ENCODE results near the gene CHRDL2.
"Not testable (repeated sequence)": the region's sequence is repeated elsewhere in the genome, so short reads cannot be mapped to it uniquely, and the experiment has no call there.

CHRDL2 gene, protein sequence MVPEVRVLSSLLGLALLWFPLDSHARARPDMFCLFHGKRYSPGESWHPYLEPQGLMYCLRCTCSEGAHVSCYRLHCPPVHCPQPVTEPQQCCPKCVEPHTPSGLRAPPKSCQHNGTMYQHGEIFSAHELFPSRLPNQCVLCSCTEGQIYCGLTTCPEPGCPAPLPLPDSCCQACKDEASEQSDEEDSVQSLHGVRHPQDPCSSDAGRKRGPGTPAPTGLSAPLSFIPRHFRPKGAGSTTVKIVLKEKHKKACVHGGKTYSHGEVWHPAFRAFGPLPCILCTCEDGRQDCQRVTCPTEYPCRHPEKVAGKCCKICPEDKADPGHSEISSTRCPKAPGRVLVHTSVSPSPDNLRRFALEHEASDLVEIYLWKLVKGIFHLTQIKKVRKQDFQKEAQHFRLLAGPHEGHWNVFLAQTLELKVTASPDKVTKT

GRCh38 chr11:74731301-74732094 lies at the start of gene CHRDL2:
Gene CHRDL2 (minus strand): TSS chr11:74731426. CDS start chr11:74730888, 538 bp downstream.
- DNase-seq (ENCODE audit: low read depth): no peak

- no peak for DNase-seq (ENCODE audit: low read depth)
These were observed 49.2 kb upstream of the CHRDL2 start for GRCh38 chr11:74780248-74781005.

GRCh38 chr11:74778581-74778980 lies 47.4 kb upstream of the CHRDL2 start:
- no peak for DNase-seq (ENCODE audit: low read depth)

GRCh38 chr11:74777877-74778276 lies 46.7 kb upstream of the CHRDL2 start:
- no peak for DNase-seq (ENCODE audit: low read depth)

- DNase-seq (ENCODE audit: low read depth): no peak
These were observed 45.8 kb upstream of the CHRDL2 start for GRCh38 chr11:74777038-74777437.

- no peak for DNase-seq (ENCODE audit: low read depth)
These were observed 45.3 kb upstream of the CHRDL2 start for GRCh38 chr11:74776546-74776945.

- DNase-seq (ENCODE audit: low read depth): no peak
These were observed 44.5 kb upstream of the CHRDL2 start for GRCh38 chr11:74775762-74776161.

- DNase-seq (ENCODE audit: low read depth): no peak
These were observed 42.2 kb upstream of the CHRDL2 start for GRCh38 chr11:74773476-74773875.

DNA sequence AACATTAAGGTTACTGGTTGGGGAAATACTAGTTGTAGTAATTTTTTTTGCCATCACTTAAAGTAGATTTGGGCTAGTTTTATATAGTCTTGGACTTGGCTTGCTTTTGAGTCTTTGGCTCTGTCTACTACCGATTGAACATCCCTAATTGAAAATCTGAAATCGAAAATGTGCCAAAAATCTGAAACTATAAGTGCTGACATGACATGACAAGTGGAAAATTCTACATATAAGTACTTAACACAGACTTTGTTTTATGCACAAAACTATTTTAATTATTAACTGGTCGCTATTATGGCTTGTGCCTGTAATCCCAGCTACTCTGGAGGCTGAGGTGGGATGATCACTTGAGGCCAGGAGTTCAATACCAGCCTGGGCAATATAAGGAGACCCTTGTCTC lies 39.9 kb upstream of the CHRDL2 start:
- DNase-seq (ENCODE audit: low read depth): no peak

DNA sequence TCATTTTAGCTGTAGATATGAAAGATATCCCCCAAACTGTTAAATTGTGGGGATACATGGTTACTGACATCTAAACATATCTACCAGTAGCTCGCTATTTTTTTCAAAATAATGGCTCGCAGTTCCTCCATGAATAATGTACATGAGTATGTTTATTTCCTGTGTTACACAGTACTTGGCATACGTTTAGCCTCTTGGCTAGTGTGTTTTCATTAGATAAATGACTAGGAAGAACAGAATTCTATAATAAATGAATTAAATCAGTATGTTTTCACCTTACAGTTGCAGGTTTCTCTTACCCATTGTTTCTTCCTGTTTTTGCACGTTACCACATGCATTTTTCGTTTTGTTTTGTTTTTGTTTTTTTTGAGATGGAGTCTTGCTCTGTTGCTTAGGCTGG lies 39.2 kb upstream of the CHRDL2 start:
- DNase-seq (ENCODE audit: low read depth): no peak

DNA sequence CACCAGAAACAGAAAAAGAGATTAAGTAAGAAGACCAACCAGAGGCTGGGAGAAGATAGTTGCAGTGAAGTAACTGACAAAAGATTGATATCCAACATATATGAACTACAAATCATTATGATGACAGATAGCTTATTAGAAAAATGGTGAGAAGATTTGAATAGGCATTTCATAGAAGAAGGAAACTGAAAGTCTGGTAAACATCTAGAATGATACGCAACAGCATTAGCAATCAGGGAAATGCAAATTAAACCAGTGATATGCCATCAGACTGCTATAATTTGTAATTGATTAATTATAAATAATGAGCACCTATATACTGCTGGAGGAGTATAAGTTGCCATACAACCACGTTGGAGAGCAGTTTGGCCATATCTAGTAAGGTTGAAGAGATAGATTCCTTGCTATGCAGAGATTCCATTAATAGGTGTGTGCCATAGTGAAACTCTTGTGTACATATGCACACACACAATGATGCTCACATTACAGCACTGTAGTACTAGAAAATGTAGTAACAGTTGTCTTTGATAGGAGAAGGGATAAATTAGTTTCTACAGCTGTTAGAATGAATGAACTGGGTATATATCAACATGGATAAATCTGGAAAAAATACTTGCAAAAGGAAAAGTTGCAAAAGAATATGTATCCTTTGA lies 38.0 kb upstream of the CHRDL2 start:
- DNase-seq (ENCODE audit: low read depth): no peak

DNA sequence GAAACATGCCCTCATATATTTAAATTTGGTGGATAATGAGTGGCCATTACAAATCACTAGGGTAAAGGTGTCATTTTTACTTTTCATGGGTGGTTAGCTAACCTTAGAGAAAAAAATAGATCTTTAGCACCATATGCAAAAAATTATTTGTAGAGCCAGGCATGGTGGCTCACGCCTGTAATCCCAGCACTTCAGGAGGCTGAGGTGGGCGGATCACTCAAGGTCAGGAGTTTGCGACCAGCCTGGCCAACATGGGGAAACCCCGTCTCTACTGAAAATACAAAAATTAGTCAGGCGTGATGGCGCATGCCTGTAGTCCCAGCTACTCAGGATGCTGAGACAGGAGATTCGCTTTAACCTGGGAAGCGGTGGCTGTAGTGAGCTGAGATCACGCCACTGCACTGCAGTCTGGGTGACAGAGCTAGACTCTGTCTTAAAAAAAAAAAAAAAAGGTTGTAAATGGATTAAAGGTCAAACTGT lies 37.0 kb upstream of the CHRDL2 start:
- not testable (repeated sequence) for DNase-seq (ENCODE audit: low read depth)

DNA sequence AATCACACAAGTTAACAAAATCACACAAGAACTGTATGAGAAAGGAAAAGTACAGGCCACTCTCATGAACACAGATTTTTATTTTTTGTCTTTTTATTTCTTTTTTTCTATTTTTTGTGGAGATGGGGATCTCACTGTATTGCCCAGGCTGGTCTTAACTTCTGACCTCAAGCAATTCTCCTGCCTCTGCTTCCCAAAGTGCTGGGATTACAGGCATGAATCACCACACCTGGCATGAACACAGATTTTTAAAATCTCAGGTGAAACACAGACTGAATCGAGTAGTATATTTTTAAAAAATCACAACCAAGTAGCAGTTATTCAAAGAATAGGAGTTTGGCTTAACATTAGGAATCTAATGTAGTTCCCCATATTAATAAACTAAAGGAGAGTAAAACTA lies 35.7 kb upstream of the CHRDL2 start:
- no peak for DNase-seq (ENCODE audit: low read depth)

DNA sequence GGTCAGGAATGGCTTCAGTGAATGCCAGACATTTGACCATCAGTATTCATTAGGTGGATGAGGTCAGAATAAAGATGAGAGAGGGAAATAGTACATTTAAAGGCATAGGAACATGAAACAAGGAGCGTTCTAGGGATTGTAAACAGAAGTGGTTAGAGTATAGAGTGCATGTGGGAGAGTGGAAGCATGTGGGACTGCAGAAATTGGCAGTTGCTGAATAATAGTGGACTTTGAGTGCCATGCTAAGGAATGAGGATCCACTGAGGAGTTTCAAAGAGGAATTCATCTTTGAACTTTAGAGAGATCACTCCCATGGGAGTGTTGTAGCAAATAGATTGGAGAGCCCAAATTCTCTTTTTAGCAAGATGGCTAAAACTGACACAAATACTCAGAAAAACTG lies 25.3 kb upstream of the CHRDL2 start:
- DNase-seq (ENCODE audit: low read depth): no peak

- no peak for DNase-seq (ENCODE audit: low read depth)
These were observed 24.3 kb upstream of the CHRDL2 start for GRCh38 chr11:74755395-74755995.

- DNase-seq (ENCODE audit: low read depth): peak; percentile 62
These were observed 23.5 kb upstream of the CHRDL2 start for GRCh38 chr11:74754507-74755252.

- DNase-seq (ENCODE audit: low read depth): no peak
These were observed 20.1 kb upstream of the CHRDL2 start for GRCh38 chr11:74751303-74751702.

DNA sequence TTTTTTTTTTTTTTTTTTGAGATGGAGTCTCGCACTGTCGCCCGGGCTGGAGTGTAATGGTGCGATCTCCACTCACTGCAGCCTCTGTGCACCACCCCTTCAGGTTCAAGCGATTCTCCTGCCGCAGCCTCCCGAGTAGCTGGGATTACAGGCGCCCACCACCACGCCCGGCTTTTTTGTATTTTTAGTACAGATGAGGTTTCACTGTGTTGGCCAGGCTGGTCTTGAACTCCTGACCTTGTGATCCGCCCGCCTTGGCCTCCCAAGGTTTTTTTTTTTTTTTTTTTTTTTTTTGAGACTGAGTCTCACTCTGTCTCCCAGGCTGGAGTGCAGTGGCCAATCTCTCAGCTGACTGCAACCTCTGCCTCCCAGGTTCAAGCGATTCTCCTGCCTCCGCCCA lies 19.4 kb upstream of the CHRDL2 start:
- not testable (repeated sequence) for DNase-seq (ENCODE audit: low read depth)

DNA sequence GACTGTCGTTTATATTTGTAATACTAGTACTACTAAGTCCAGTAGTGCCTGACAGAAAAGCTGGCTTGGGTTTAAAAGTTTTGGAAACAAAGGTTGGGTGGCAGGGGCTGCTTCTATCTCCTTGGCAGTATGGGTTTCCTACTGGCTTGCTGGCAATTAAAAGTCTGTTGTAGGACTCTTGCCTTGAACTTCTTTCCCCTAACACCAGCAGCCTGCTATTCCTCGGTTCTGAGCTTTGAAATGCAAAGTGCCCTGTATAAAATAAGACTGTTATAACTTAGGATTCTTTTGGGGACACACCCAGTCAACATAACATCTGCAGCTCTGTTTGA lies 18.7 kb upstream of the CHRDL2 start:
- no peak for DNase-seq (ENCODE audit: low read depth)

GRCh38 chr11:74749127-74749964 lies 18.1 kb upstream of the CHRDL2 start:
- no peak for DNase-seq (ENCODE audit: low read depth)

All from GM04504 (cell line).